GM19099 (cell line): ENCODE results near the gene ITGB2.
A peak's percentile ranks its signal among the peaks of the same experiment; 100 is the strongest.

Experiments used
- POLR2A ChIP-seq: IDR thresholded peaks from 3 replicates; pipeline ENCODE4 v1.6.1; 2011; ENCODE audit warnings: low read depth; ENCODE audit not compliant: insufficient read length; ENCODE audit errors: extremely low read depth

Gene ITGB2

GRCh38 chr21:44948426-44949120 lies 27.9 kb upstream of the ITGB2 start:
- no peak for TF ChIP-seq POLR2A

GRCh38 chr21:44947930-44948331 lies 27.2 kb upstream of the ITGB2 start:
- no peak for TF ChIP-seq POLR2A

- no peak for TF ChIP-seq POLR2A
Measured at GRCh38 chr21:44947111-44947929, 26.6 kb upstream of the ITGB2 start.

DNA sequence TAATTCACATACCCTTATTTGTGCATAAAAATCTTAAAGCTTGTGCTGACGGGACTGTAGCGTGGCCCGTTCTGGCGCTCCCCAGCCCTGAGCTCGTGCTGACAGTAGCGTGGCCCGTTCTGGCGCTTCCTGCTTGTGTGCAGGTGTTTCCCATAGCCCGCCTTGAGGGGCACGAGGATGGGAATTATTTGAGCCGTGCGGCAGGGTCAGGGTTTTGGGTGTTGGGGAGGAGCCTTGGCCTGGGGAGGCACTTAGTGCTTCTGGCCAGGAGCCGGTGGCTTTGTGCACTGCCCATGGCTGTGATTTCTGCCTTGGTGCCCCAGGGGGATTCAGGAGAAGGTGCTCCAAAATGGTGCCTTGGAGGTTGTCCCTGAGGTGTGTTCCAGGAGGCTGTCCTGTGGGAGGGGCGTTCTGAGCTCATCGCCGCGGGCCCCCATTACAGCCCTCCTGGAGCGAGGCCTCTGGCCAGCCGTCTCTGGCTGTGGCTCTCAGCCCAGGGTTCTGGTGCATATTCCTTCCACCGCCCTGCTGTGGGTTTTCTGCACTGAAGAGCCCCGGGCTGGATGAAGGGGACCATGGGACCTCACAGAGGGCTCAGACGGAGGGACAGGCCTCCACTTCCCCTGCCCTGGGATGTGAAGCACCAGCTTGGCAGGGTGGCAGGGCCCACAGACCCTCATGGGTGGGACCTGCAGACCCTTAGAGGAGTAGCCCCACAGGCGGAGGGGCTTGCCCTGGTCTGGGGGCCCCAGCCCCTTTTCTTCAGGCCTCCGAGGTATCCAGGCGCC lies 25.7 kb upstream of the ITGB2 start:
- no peak for TF ChIP-seq POLR2A

GRCh38 chr21:44944596-44944995 lies 23.9 kb upstream of the ITGB2 start:
- no peak for TF ChIP-seq POLR2A

DNA sequence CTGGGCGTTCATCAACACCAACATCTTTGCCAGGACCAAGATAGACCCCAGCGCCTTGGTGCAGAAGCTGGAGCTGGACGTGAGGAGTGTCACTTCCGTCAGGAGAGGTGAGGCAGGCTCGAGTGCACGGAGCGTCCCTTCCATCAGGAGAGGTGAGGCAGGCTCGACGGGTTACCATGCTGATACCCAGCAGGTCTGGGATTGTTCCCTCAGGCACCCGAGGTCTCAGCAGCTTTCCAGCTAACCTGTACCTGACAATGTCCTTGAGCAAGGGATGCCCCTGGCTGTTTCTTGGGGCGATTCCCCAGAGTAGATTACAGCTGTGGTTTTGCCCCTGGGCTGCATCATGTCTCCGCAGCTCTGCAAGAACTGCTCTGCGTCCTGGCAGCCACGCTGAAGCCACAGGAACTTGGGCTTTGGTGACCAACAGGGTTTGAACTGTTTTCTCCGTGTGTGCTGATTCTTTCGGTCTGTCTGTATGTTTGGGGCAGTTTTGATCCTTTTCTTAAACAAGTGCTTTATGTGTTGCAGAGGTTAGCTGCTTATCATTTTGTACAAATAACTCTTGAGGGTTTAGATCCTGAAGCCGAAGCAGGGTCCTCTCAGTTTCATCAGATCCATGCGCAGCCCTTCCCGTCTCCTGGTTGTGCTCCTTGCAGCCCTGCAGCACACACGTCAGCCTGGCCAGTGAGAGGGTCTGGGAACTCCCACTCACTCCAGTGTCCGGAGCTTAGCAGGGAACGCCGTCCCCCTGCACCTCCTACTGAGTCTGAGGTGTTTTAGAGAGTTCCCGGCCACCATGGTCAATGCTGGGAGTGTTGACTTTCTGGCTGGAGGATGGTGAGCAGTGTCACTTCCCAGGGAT lies 23.2 kb upstream of the ITGB2 start:
- no peak for TF ChIP-seq POLR2A

GRCh38 chr21:44943005-44943685 lies 22.4 kb upstream of the ITGB2 start:
- TF ChIP-seq POLR2A: no peak

GRCh38 chr21:44942566-44942965 lies 21.9 kb upstream of the ITGB2 start:
- no peak for TF ChIP-seq POLR2A

DNA sequence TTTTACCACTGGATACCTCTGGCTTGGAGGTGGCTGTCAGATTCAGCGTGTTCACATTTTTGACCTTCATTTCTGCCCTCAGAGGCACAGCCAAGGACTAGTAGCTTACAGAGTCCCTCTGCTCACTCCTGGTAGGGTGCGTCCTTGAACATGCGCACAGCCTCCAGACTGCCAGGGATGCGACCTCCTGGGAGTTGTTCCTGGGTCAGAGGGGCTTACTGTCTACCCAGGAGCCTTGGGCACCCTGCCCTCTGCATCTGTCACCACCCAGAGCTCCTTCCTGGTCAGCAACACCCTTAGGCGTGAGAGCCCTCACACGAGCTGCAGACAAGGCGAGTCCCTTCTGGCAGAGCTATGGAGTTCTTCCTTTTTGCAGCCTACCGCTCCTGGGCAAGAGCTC lies 20.9 kb upstream of the ITGB2 start:
- no peak for TF ChIP-seq POLR2A

DNA sequence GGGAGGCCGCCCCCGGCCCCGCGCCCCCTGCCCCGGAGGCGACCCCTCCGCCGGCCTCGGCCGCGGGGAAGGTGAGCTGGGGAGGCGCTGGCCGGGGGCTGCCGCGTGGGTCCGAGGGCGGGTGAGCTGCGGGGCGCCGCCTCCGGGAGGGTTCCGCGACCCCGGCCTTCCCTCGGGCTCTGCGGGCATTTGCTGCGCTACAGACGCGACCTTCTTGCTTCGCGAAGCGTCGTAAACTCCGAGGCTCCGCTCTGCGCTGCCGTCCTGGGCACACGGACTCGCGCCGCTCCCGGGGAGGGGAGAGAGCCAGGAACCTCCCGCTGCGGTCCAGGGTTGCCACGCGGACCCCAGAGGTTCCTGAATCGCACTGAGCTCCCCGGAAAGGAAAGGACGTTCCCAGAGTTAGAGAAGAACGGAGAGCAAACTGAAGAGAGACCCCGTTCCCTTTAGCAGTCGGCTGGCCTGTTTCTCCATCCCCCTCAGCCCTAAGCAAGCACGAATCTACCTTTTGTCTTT lies 19.5 kb upstream of the ITGB2 start:
- no peak for TF ChIP-seq POLR2A

GRCh38 chr21:44939532-44940115 lies 18.9 kb upstream of the ITGB2 start, which contains the start of gene SLX9:
Gene SLX9, plus strand, starts transcription at chr21:44940029. Its CDS starts 29 bp downstream, at chr21:44940058.
- TF ChIP-seq POLR2A: peak; percentile 83

DNA sequence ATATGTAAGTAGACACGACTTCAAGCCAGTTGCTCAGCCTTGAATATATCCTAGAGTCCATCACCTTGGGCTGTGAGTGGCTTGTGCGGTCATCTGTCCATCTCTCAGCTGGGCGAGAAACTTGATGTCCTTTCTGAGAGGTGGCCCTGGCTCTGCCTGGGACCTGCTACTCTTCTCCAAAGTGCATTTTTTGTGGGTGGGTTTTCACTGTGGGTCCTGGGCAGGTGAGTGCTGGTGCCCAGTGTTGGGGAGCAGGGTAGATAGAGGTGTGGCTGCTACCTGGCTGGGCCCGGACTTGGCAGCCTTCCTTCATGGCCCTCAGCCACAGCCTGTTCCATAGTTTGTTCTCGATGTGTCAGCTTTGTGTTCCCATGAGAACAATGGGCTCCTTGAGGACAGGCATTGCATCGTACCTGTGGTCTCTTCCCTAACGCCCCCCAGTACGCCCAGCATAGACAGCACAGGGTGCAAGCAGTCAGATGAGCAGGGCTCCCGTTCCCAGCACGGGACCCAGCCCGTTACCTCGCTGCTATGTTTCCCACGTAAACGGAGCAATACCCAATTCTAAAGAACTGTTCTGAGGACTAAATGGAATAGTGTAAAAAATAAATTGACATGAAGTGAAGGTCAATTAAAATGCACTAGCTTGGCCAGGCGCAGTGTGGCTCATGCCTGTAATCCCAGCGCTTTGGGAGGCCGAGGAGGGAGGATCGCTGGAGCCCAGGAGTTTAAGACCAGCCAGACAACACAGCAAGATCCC lies 18.3 kb upstream of the ITGB2 start:
- no peak for TF ChIP-seq POLR2A

DNA sequence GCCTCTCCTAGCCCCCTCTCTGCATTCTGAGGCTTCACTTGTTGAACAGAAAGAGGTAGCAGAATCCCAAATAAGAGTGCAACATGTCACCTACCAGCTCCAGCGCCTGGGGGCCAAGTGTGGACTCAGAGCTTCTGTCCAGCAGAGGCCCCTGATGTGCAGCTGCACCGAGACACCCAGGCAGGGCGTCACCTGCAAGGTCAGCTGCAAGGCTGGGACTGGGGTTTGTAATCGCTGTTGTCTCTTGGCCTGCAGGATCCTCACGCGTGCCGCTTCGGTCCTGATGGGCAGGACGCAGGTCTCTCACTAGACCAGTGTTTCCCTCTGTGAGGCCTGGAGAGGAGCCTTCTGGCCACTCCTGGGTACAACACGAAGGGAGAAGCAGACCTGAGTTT lies 14.8 kb upstream of the ITGB2 start:
- TF ChIP-seq POLR2A: no peak
